NCI-H2171 treated with DMSO at 0.1 percent for 48 hours (cell line): ENCODE data around the gene IL1RL1.

Experiments
- DNase-seq: peaks from one replicate; lab custom pipeline; 2025; lab: John Stamatoyannopoulos, UW

The IL1RL1 gene

GRCh38 chr2:102310964-102311640 lies at the start of gene IL1RL1:
IL1RL1 (plus strand) TSS chr2:102311563; CDS start chr2:102338265, 26,702 bp downstream.
- no peak for DNase-seq

- no peak for DNase-seq
Measured at GRCh38 chr2:102262216-102263129, 48.9 kb upstream of the IL1RL1 start.

- DNase-seq, result no peak
Measured at GRCh38 chr2:102264952-102265351, 46.4 kb upstream of the IL1RL1 start.

GRCh38 chr2:102266204-102266603 lies 45.2 kb upstream of the IL1RL1 start:
- no peak for DNase-seq

- DNase-seq, result no peak
Measured at GRCh38 chr2:102267774-102268173, 43.6 kb upstream of the IL1RL1 start.

- no peak for DNase-seq
Measured at GRCh38 chr2:102268510-102269199, 42.7 kb upstream of the IL1RL1 start.

- DNase-seq, result no peak
Measured at GRCh38 chr2:102269200-102269524, 42.2 kb upstream of the IL1RL1 start.

- DNase-seq, result no peak
Measured at GRCh38 chr2:102271844-102272243, 39.5 kb upstream of the IL1RL1 start.

GRCh38 chr2:102273619-102274211 lies 37.6 kb upstream of the IL1RL1 start:
- DNase-seq, result no peak

GRCh38 chr2:102276549-102277201 lies 34.7 kb upstream of the IL1RL1 start:
- no peak for DNase-seq

GRCh38 chr2:102277202-102277700 lies 34.1 kb upstream of the IL1RL1 start:
- DNase-seq, result no peak

GRCh38 chr2:102278720-102279390 lies 32.5 kb upstream of the IL1RL1 start:
- no peak for DNase-seq

- DNase-seq, result no peak
Measured at GRCh38 chr2:102279391-102279735, 32.0 kb upstream of the IL1RL1 start.

- DNase-seq, result no peak
Measured at GRCh38 chr2:102282678-102283091, 28.7 kb upstream of the IL1RL1 start.

GRCh38 chr2:102283996-102284395 lies 27.4 kb upstream of the IL1RL1 start:
- DNase-seq, result no peak

GRCh38 chr2:102284611-102285010 lies 26.8 kb upstream of the IL1RL1 start:
- no peak for DNase-seq

GRCh38 chr2:102285368-102285767 lies 26.0 kb upstream of the IL1RL1 start:
- DNase-seq, result no peak

- DNase-seq, result no peak
Measured at GRCh38 chr2:102286041-102286440, 25.3 kb upstream of the IL1RL1 start.

GRCh38 chr2:102289129-102289528 lies 22.2 kb upstream of the IL1RL1 start:
- no peak for DNase-seq

GRCh38 chr2:102290594-102290993 lies 20.8 kb upstream of the IL1RL1 start:
- no peak for DNase-seq
